CD14-positive monocyte (primary cell): ENCODE results near the gene JAML. TPM values are rescaled to one million over a fixed set of nuclear protein-coding genes. Genes with fewer than 3 reads are reported as not detected.

Experiments
- DNase-seq, 3 donors: peaks; one replicate each; pipeline ENCODE4 v3.0.0-alpha.2; 2011 to 2022
- H2AFZ ChIP-seq: 2 replicates; pipeline ENCODE4 v1.6.0; 2012; ENCODE audit warnings: mild to moderate bottlenecking, low read depth, low read length, inconsistent platforms; ENCODE audit not compliant: insufficient read depth, poor library complexity, severe bottlenecking
- H3K27ac ChIP-seq, 2 donors: 1 replicate in 1 of 2; 2 replicates in 1 of 2; pipeline ENCODE4 v1.5.1; 2012 to 2013; ENCODE audit warnings: low read length in 2 of 2, control low read depth in 1 of 2, inconsistent platforms in 1 of 2, low read depth in 1 of 2, mild to moderate bottlenecking in 1 of 2
- H3K27me3 ChIP-seq, 2 donors: one replicate each; pipeline versions ENCODE4 v1.6.0 to v1.6.1; 2011 to 2013; ENCODE audit warnings: low read length in 2 of 2; ENCODE audit not compliant: control insufficient read depth in 2 of 2, insufficient read depth in 2 of 2
- H3K36me3 ChIP-seq, 2 donors: replicated peaks in 1 of 2; 1 replicate in 1 of 2; 2 replicates in 1 of 2; pipeline versions ENCODE4 v1.5.1 to v1.6.1; 2012 to 2013; ENCODE audit warnings: low read length in 2 of 2, control low read depth in 1 of 2, inconsistent platforms in 1 of 2, mild to moderate bottlenecking in 1 of 2; ENCODE audit not compliant: insufficient read depth in 2 of 2, control insufficient read depth in 1 of 2
- H3K4me1 ChIP-seq, 2 donors: 1 replicate in 1 of 2; 2 replicates in 1 of 2; pipeline versions ENCODE4 v1.5.1 to v1.6.1; 2012 to 2013; ENCODE audit warnings: low read length in 2 of 2, control low read depth in 1 of 2, inconsistent platforms in 1 of 2, mild to moderate bottlenecking in 1 of 2, moderate library complexity in 1 of 2; ENCODE audit not compliant: insufficient read depth in 2 of 2, control insufficient read depth in 1 of 2
- H3K4me2 ChIP-seq: replicated peaks from 2 replicates; pipeline ENCODE3; 2012; ENCODE audit warnings: low read length, moderate library complexity, mild to moderate bottlenecking; ENCODE audit not compliant: poor library complexity, severe bottlenecking; ENCODE audit errors: extremely low read depth
- H3K4me3 ChIP-seq, 3 experiments: fragments of 200-600 bp in 1 of 3; sonication (generic) in 1 of 3; replicated peaks in 1 of 3; 1 replicate in 2 of 3; 2 replicates in 1 of 3; pipeline ENCODE4 v1.5.1; 2011 to 2013; ENCODE audit warnings: low read length in 3 of 3, mild to moderate bottlenecking in 3 of 3, control low read depth in 2 of 3, low read depth in 2 of 3, inconsistent platforms in 1 of 3, moderate library complexity in 1 of 3
- H3K79me2 ChIP-seq: 2 replicates; pipeline ENCODE4 v1.6.0; 2012; ENCODE audit warnings: mild to moderate bottlenecking, control low read depth, inconsistent platforms, low read length, moderate library complexity; ENCODE audit not compliant: insufficient read depth
- H3K9ac ChIP-seq: 2 replicates; pipeline ENCODE4 v1.6.0; 2017; ENCODE audit warnings: low read length, mild to moderate bottlenecking; ENCODE audit not compliant: insufficient read depth, poor library complexity, severe bottlenecking
- H3K9me3 ChIP-seq, 2 donors: replicated peaks in 1 of 2; 1 replicate in 1 of 2; 2 replicates in 1 of 2; pipeline versions ENCODE4 v1.5.1 to v1.6.1; 2012 to 2013; ENCODE audit warnings: low read length in 2 of 2, control low read depth in 1 of 2; ENCODE audit not compliant: control insufficient read depth in 1 of 2, insufficient read depth in 1 of 2
- H4K20me1 ChIP-seq: 2 replicates; pipeline ENCODE4 v1.6.0; 2012; ENCODE audit warnings: mild to moderate bottlenecking, low read length, control low read depth, moderate library complexity; ENCODE audit not compliant: insufficient read depth
- H3K27ac Mint-ChIP-seq, 7 donors: one replicate each; pipeline ENCODE4 v1.8.0; 2020; ENCODE audit warnings: mild to moderate bottlenecking in 7 of 7, mixed read lengths in 7 of 7, moderate library complexity in 6 of 7, inconsistent platforms in 2 of 7
- H3K27me3 Mint-ChIP-seq, 3 donors: one replicate each; pipeline ENCODE4 v1.8.0; 2021 to 2022; ENCODE audit warnings: low read depth in 3 of 3, mild to moderate bottlenecking in 3 of 3, mixed read lengths in 3 of 3, moderate library complexity in 3 of 3, inconsistent platforms in 1 of 3
- H3K36me3 Mint-ChIP-seq, 2 donors: one replicate each; pipeline ENCODE4 v1.8.0; 2020; ENCODE audit warnings: mixed read lengths in 2 of 2, inconsistent platforms in 1 of 2, mild to moderate bottlenecking in 1 of 2
- H3K4me1 Mint-ChIP-seq: one replicate; pipeline ENCODE4 v1.8.0; 2020; ENCODE audit warnings: mild to moderate bottlenecking, mixed read lengths
- H3K4me3 Mint-ChIP-seq, 2 donors: one replicate each; pipeline ENCODE4 v1.8.0; 2020; ENCODE audit warnings: mild to moderate bottlenecking in 2 of 2, mixed read lengths in 2 of 2, moderate library complexity in 1 of 2
- H3K9me3 Mint-ChIP-seq, 7 donors: one replicate each; pipeline ENCODE4 v1.8.0; 2020 to 2022; ENCODE audit warnings: mixed read lengths in 7 of 7, mild to moderate bottlenecking in 6 of 7, moderate library complexity in 6 of 7, inconsistent platforms in 2 of 7
- CTCF ChIP-seq: fragments of 200-600 bp; IDR thresholded peaks from one replicate; pipeline ENCODE4 v1.8.0; 2022; ENCODE audit warnings: antibody characterized with exemption, mild to moderate bottlenecking
- WGBS: methylation state at CpG from one replicate; pipeline ENCODE4 v1.1.5; 2013; ENCODE audit warnings: missing lambda C conversion rate; ENCODE audit not compliant: insufficient coverage; 5-methylcytosine and 5-hydroxymethylcytosine counted together
- intact Hi-C, 2 donors: fragments of 100-400 bp; cut with micrococcal nuclease; formaldehyde crosslinking; loops; one replicate each; pipeline versions ENCODE4 v1.15.0 to v1.15.1; 2023
- polyA plus RNA-seq, 3 donors: library from polyadenylated mRNA; depleted of rRNA in 1 of 3; unstranded in 2 of 3; stranded (reverse) in 1 of 3; fragments of 300-500 nt in 2 of 3; fragments of >200 nt in 1 of 3; fragmentation: Illumina TruSeq in 2 of 3; gene quantifications; 1 replicate in 2 of 3; 2 replicates in 1 of 3; pipeline ENCODE4 v1.2.3, GENCODE V29; 2012 to 2021

The JAML gene
- polyA plus RNA-seq, 3 donors = 316 to 968 (median 748) TPM

- Mint-ChIP-seq H3K4me1 (peaks cover 45% of the 10 kb centered on the region), H3K36me3 (peaks cover 13 to 17% of the 10 kb centered on the region in 2 donors), H3K27me3 (peaks cover 7 to 17% (median 9%) of the 10 kb centered on the region in 3 donors), H3K9me3 (peaks cover 0 to 4% (median 0%) of the 10 kb centered on the region in 7 donors), H3K4me3 (no peak overlapping the region), H3K27ac (no peak overlapping the region)
- H3K4me1 ChIP-seq = peaks cover 33 to 44% of the 10 kb centered on the region in 2 donors
- intact Hi-C loops = no loop called here
- no peak overlapping the region for H3K4me2 ChIP-seq
- H3K9me3 ChIP-seq = no peaks in the 10 kb centered on the region
- no peak for DNase-seq
- no peak for TF ChIP-seq CTCF
- no peaks in the 10 kb centered on the region for H4K20me1 ChIP-seq
- H2AFZ ChIP-seq = no peak overlapping the region
- no peak overlapping the region for H3K9ac ChIP-seq
- no peaks in the 10 kb centered on the region for H3K27me3 ChIP-seq
- no peaks in the 10 kb centered on the region for H3K79me2 ChIP-seq
- peaks cover 0 to 7% of the 10 kb centered on the region in 2 donors for H3K36me3 ChIP-seq
- H3K27ac ChIP-seq = no peak overlapping the region
- H3K4me3 ChIP-seq = no peak overlapping the region
- WGBS = no CpG with 5 or more reads among the region's 1 CpG
Observed at GRCh38 chr11:118265954-118266353, 41.1 kb upstream of the JAML start.

- WGBS = 91% methylated on average over 9 of the region's 13 CpGs
- intact Hi-C loops = loop anchor here in 1 of 2 donors (5.0 kb wide), 2 partner anchors 37 to 53 kb away; partner anchors contain the start of gene CD3E
Observed at GRCh38 chr11:118264569-118265465, 40.0 kb upstream of the JAML start.

More at GRCh38 chr11:118264569-118265465, 40.0 kb upstream of the JAML start:
- peak overlapping the region; percentile 86 for H3K4me2 ChIP-seq
- peak overlapping the region; percentile 70 for H3K9ac ChIP-seq
- no peaks in the 10 kb centered on the region for H4K20me1 ChIP-seq
- H3K79me2 ChIP-seq = no peaks in the 10 kb centered on the region
- H3K27me3 ChIP-seq = no peaks in the 10 kb centered on the region
- Mint-ChIP-seq H3K9me3 (peaks cover 0 to 4% (median 0%) of the 10 kb centered on the region in 7 donors), H3K27ac (peak overlapping the region in 2 of 7 donors; percentile 73 to 78), H3K4me1 (peaks cover 50% of the 10 kb centered on the region), H3K4me3 (peak overlapping the region; percentile 92 to 100), H3K36me3 (peaks cover 18 to 24% of the 10 kb centered on the region in 2 donors), H3K27me3 (peaks cover 7 to 15% (median 9%) of the 10 kb centered on the region in 3 donors)
- H2AFZ ChIP-seq = peak overlapping the region; percentile 86
- DNase-seq = no peak
- H3K4me3 ChIP-seq = peak overlapping the region in 2 of 3 experiments; percentile 48 to 79
- peak overlapping the region in 1 of 2 donors; percentile 45 for H3K27ac ChIP-seq
- no peak for TF ChIP-seq CTCF
- no peaks in the 10 kb centered on the region for H3K9me3 ChIP-seq
- peaks cover 33 to 44% of the 10 kb centered on the region in 2 donors for H3K4me1 ChIP-seq
- H3K36me3 ChIP-seq = peaks cover 0 to 18% of the 10 kb centered on the region in 2 donors
